WERI-Rb-1 (cell line): ENCODE results near the gene TMPRSS11A.

Source experiments
- DNase-seq: peaks from one replicate; pipeline ENCODE4 v3.0.0-alpha.2; 2020
- H3K27ac ChIP-seq: fragments of 250-450 bp; sonication (Bioruptor Pico); 2 replicates; pipeline ENCODE4 v1.5.1; 2020; ENCODE audit warnings: mild to moderate bottlenecking, moderate library complexity
- H3K27me3 ChIP-seq: fragments of 250-450 bp; sonication (Bioruptor Pico); 2 replicates; pipeline ENCODE4 v1.5.1; 2021; ENCODE audit warnings: mild to moderate bottlenecking, low read depth, moderate library complexity; ENCODE audit not compliant: insufficient read depth, severe bottlenecking
- H3K36me3 ChIP-seq: fragments of 250-450 bp; sonication (Bioruptor Pico); 2 replicates; pipeline ENCODE4 v1.5.1; 2020; ENCODE audit warnings: mild to moderate bottlenecking, moderate library complexity
- H3K4me3 ChIP-seq: 2 replicates; pipeline ENCODE4 v1.5.1; 2011; ENCODE audit warnings: low read depth, mild to moderate bottlenecking, control low read depth, low read length
- H3K9me3 ChIP-seq: fragments of 250-450 bp; sonication (Bioruptor Pico); 2 replicates; pipeline ENCODE4 v1.5.1; 2021; ENCODE audit warnings: mild to moderate bottlenecking, moderate library complexity; ENCODE audit not compliant: severe bottlenecking
- TF ChIP-seq, protein P1 (sequence below): IDR thresholded peaks from 2 replicates; pipeline ENCODE4 v1.5.1; 2011; ENCODE audit warnings: low read depth, mild to moderate bottlenecking, control low read depth, inconsistent platforms, low read length

TMPRSS11A gene, protein sequence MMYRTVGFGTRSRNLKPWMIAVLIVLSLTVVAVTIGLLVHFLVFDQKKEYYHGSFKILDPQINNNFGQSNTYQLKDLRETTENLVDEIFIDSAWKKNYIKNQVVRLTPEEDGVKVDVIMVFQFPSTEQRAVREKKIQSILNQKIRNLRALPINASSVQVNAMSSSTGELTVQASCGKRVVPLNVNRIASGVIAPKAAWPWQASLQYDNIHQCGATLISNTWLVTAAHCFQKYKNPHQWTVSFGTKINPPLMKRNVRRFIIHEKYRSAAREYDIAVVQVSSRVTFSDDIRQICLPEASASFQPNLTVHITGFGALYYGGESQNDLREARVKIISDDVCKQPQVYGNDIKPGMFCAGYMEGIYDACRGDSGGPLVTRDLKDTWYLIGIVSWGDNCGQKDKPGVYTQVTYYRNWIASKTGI

DNA sequence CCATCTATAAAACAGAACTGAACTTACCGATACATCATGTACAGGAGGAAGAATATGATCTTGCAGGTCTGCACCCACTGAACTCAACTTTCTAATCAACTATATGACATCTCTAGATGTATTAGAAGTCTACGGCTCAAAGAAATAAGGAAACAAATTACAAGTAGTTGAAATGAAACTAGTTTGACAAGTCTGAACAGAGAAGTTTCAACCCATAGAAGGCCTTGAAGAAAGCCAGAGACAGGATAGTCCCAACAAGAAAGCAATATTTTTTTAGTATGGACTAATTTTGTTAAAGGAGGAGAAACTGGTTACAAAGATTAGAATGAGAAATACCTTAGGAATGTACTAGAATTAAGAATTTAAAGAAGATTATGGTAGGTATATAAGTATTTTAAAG, at the start of gene TMPRSS11A:
Gene TMPRSS11A, minus strand, starts transcription at position 138 of the 400 bp plus-strand sequence. Its CDS starts 100 bp downstream, at position 38.
- no peak for DNase-seq
- Histone ChIP-seq H3K27me3 (no peaks in the 10 kb centered on the region), H3K36me3 (no peaks in the 10 kb centered on the region), H3K4me3 (no peak within 1 kb of the TSS), H3K27ac (no peak within 1 kb of the TSS), H3K9me3 (no peaks in the 10 kb centered on the region)
- TF ChIP-seq, protein P1, sequence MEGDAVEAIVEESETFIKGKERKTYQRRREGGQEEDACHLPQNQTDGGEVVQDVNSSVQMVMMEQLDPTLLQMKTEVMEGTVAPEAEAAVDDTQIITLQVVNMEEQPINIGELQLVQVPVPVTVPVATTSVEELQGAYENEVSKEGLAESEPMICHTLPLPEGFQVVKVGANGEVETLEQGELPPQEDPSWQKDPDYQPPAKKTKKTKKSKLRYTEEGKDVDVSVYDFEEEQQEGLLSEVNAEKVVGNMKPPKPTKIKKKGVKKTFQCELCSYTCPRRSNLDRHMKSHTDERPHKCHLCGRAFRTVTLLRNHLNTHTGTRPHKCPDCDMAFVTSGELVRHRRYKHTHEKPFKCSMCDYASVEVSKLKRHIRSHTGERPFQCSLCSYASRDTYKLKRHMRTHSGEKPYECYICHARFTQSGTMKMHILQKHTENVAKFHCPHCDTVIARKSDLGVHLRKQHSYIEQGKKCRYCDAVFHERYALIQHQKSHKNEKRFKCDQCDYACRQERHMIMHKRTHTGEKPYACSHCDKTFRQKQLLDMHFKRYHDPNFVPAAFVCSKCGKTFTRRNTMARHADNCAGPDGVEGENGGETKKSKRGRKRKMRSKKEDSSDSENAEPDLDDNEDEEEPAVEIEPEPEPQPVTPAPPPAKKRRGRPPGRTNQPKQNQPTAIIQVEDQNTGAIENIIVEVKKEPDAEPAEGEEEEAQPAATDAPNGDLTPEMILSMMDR = no peak

DNA sequence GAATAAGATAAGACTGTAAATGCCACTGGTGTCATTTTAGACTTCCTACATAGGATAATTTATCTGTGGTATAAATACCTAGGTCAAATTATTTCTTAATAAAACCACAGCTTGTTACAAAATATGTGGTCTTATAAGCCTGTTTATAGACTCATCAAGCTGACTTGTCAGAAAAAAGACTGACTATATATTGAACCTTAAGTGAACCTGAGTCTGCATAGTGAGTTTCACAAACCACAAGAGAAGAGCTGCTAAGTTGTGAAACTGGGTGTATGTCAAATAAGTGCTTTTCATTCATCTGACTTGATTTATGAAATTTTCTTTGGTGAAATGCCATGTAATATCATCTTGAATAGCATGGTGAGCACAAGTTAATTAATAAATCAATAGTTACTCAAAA, 48.4 kb upstream of the TMPRSS11A start:
- Histone ChIP-seq H3K9me3 (no peaks in the 10 kb centered on the region), H3K4me3 (no peak overlapping the region), H3K27ac (no peak overlapping the region), H3K36me3 (no peaks in the 10 kb centered on the region), H3K27me3 (no peaks in the 10 kb centered on the region)
- DNase-seq = no peak
- TF ChIP-seq, protein P1 = no peak

DNA sequence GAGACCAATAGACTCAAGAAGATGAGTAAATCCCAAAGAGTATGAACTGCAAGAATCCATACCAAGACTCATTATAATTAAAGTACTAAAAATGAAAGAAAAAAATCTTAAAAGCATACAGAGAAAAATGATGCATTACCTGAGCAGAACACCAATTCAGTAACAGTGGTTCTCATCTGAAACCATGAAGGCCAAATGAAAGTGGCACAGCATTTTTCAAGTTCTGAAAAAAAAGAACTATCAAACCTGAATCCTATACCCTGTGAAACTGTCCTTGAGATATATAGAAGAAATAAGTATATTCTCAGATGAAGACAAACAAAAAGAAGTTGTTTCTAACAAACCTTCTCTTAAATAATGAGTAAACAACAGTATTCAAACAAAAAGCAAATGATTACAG, 39.6 kb upstream of the TMPRSS11A start:
- Histone ChIP-seq H3K9me3 (no peaks in the 10 kb centered on the region), H3K27ac (no peak overlapping the region), H3K4me3 (no peak overlapping the region), H3K36me3 (no peaks in the 10 kb centered on the region), H3K27me3 (no peaks in the 10 kb centered on the region)
- TF ChIP-seq, protein P1 = no peak
- no peak for DNase-seq

DNA sequence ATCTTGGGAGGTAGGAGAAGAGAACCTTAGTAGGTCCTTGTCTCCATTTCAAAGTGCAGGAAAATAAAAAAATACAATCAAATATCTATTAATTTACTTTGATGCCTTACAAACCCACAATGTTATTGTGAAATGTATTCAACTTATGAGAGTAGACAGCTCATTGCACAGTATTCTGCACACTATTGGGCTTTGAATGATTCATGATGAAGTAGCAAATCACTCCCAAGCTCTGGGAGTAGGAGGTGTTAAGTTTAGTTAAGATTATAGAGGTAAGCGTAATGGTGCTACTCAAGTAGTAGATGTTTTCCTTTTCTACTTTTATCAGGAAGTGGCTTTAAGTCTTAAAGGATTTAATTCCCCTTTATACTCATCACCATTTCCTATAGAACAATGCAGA, 32.8 kb upstream of the TMPRSS11A start:
- Histone ChIP-seq H3K4me3 (no peak overlapping the region), H3K36me3 (no peaks in the 10 kb centered on the region), H3K9me3 (no peaks in the 10 kb centered on the region), H3K27me3 (no peaks in the 10 kb centered on the region), H3K27ac (no peak overlapping the region)
- DNase-seq = no peak
- TF ChIP-seq, protein P1 = no peak

DNA sequence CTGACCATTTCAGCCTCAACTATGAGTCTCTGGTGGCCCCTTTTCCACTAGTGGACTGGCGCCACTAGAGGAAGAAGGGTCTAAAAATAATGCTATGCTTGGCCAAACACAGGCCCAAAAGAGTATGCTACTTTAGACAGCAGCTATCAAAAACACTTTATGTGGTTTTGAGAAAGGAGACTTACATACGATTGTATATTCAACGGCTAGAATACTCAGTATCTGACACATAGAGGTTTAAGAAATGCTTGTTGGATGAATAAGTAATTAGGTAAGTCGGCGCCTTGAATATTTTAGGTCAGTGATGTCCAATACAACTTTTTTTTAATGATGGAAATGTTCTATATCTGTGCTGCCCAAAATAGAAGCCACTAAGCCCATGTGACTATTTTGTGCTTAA, 25.7 kb upstream of the TMPRSS11A start:
- TF ChIP-seq, protein P1 = no peak

More for the DNA sequence above, 25.7 kb upstream of the TMPRSS11A start:
- Histone ChIP-seq H3K4me3 (no peak overlapping the region), H3K9me3 (no peaks in the 10 kb centered on the region), H3K36me3 (no peaks in the 10 kb centered on the region), H3K27ac (no peak overlapping the region), H3K27me3 (no peaks in the 10 kb centered on the region)
- no peak for DNase-seq
